AG09309 (cell line): Measurements from ENCODE around the gene MMADHC.
"Not testable (repeated sequence)": the region's sequence is repeated elsewhere in the genome, so short reads cannot be mapped to it uniquely, and the experiment has no call there.

Experiments used
- DNase-seq: peaks from one replicate; pipeline ENCODE4 v3.0.0-alpha.2; 2010; ENCODE audit warnings: low read depth
- H3K4me3 ChIP-seq: 2 replicates; pipeline ENCODE4 v1.5.1; 2011; ENCODE audit warnings: mild to moderate bottlenecking, low read depth, low read length, moderate library complexity; ENCODE audit not compliant: control insufficient read depth
- TF ChIP-seq, protein P1 (sequence below): IDR thresholded peaks from 2 replicates; pipeline ENCODE4 v1.5.1; 2011; ENCODE audit warnings: mild to moderate bottlenecking, low read depth, low read length, inconsistent platforms; ENCODE audit not compliant: insufficient read depth, control insufficient read depth; ENCODE audit errors: missing control alignments

Gene MMADHC

DNA sequence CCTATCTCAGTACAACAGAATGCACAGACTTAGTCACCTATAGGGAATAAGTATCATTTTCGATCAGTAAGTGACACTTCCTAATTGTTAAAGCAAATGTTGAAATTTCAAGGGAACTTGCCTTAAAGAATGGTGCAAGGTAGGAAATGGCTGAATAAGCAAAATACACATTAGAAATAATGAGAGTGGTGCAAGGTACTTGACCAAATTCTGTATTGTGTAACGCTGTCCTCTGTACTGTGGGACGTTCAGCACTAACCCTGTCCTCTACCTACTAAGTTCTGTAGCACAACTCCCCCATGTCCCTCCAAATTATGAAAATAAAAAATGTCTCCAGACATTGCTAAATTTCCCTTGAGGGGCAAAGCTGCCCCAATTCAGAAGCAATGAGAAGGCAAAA, 19.4 kb downstream of the MMADHC start:
- H3K4me3 ChIP-seq = no peak overlapping the region
- TF ChIP-seq, protein P1, sequence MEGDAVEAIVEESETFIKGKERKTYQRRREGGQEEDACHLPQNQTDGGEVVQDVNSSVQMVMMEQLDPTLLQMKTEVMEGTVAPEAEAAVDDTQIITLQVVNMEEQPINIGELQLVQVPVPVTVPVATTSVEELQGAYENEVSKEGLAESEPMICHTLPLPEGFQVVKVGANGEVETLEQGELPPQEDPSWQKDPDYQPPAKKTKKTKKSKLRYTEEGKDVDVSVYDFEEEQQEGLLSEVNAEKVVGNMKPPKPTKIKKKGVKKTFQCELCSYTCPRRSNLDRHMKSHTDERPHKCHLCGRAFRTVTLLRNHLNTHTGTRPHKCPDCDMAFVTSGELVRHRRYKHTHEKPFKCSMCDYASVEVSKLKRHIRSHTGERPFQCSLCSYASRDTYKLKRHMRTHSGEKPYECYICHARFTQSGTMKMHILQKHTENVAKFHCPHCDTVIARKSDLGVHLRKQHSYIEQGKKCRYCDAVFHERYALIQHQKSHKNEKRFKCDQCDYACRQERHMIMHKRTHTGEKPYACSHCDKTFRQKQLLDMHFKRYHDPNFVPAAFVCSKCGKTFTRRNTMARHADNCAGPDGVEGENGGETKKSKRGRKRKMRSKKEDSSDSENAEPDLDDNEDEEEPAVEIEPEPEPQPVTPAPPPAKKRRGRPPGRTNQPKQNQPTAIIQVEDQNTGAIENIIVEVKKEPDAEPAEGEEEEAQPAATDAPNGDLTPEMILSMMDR = no peak
- no peak for DNase-seq

- TF ChIP-seq, protein P1 = no peak
- H3K4me3 ChIP-seq = no peak overlapping the region
- DNase-seq = no peak
Measured at GRCh38 chr2:149566652-149567051, 20.9 kb downstream of the MMADHC start.

- H3K4me3 ChIP-seq, DNase-seq: not testable (repeated sequence)
Measured at GRCh38 chr2:149565625-149566024, 21.9 kb downstream of the MMADHC start.

GRCh38 chr2:149564983-149565382, 22.6 kb downstream of the MMADHC start:
- TF ChIP-seq, protein P1 = no peak
- no peak for DNase-seq
- no peak overlapping the region for H3K4me3 ChIP-seq

DNA sequence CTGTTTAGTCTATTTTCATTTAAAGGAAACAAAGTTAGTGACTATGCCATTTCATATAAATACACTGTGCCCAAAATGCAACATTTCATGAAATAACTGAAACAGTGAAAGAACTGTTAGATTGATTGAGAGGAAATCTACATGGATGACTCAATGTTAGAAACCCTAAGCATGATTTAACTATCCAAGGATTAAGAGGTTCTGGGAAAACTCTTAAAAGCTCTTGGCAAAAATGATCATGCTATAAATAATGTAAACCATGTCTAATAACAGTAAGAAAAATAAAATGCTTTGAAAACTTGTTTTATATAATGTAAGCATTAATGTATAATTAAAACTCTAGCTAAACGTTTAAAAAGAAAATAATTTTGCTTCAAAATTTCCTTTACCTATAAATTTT, 23.5 kb downstream of the MMADHC start:
- no peak overlapping the region for H3K4me3 ChIP-seq
- TF ChIP-seq, protein P1 = no peak
- DNase-seq = no peak

GRCh38 chr2:149562324-149562723, 25.3 kb downstream of the MMADHC start:
- H3K4me3 ChIP-seq = no peak overlapping the region
- DNase-seq = no peak
- TF ChIP-seq, protein P1 = no peak

GRCh38 chr2:149561309-149561926, 26.2 kb downstream of the MMADHC start:
- H3K4me3 ChIP-seq = no peak overlapping the region
- TF ChIP-seq, protein P1 = peak; percentile 62
- DNase-seq = no peak
